HCT116 (cell line): ENCODE results near the gene FBXO24. TPM values are rescaled to one million over a fixed set of nuclear protein-coding genes. Genes with fewer than 3 reads are reported as not detected.

ENCODE experiments used
- ATAC-seq: fragments of 200-7000 bp; cut with Tn5 transposase; 2 replicates; pipeline ENCODE4 v1.9.1; 2020; ENCODE audit warnings: mild to moderate bottlenecking, moderate library complexity
- BruUV-seq: library from RNA; stranded (reverse); fragments of 400-500 nt; replicated peaks from 2 replicates; lab custom pipeline; 2021; lab: Mats Ljungman, UMichigan
- CTCF ChIA-PET: fragments of 300-600 bp; sonication (Branson Sonifier 250); formaldehyde crosslinking; loops from one replicate; lab custom pipeline; 2021; ENCODE audit warnings: antibody characterized with exemption; lab: Charles Lee
- POLR2A ChIA-PET: fragments of 300-600, 350-600 bp; sonication (Branson Sonifier 250); formaldehyde crosslinking; loops from one replicate; lab custom pipeline; 2021; ENCODE audit warnings: antibody characterized with exemption; lab: Charles Lee
- RAD21 ChIA-PET, 2 experiments: fragments of 300-600 bp; sonication (Branson Sonifier 250); formaldehyde crosslinking; loops; one replicate each; lab custom pipeline; 2023; ENCODE audit warnings: low total read pairs in 2 of 2; ENCODE audit not compliant: uncharacterized antibody in 2 of 2, unreplicated experiment in 2 of 2, low non-redundant PET in 1 of 2; lab: Charles Lee
- DNase-seq: peaks from one replicate; pipeline ENCODE4 v3.0.0-alpha.2; 2010; ENCODE audit warnings: low read depth, low spot score
- H2AFZ ChIP-seq: fragments of 200-600 bp; shearing (Covaris generic), sonication (generic); 2 replicates; pipeline ENCODE4 v1.6.1; 2017; ENCODE audit warnings: low read depth, mixed run types, mixed read lengths, antibody characterized with exemption, low read length; ENCODE audit not compliant: poor library complexity, severe bottlenecking
- H3K27ac ChIP-seq: 2 replicates; pipeline ENCODE4 v1.5.1; 2012; ENCODE audit warnings: low read depth, low read length
- H3K27me3 ChIP-seq: fragments of 200-600 bp; sonication (generic); 2 replicates; pipeline ENCODE4 v1.6.1; 2016; ENCODE audit warnings: mixed run types, low read length, mixed read lengths; ENCODE audit not compliant: insufficient read depth
- H3K36me3 ChIP-seq, 2 experiments: fragments of 200-500 bp in 1 of 2; fragments of 200-600 bp in 1 of 2; sonication (Bioruptor generic) in 1 of 2; sonication (generic) in 1 of 2; 2 replicates each; pipeline versions ENCODE4 v1.5.1 to v1.6.1; 2014 to 2016; ENCODE audit warnings: low read length in 2 of 2, inconsistent platforms in 1 of 2, mixed read lengths in 1 of 2, mixed run types in 1 of 2; ENCODE audit not compliant: insufficient read depth in 2 of 2, control insufficient read depth in 1 of 2
- H3K4me1 ChIP-seq, 2 experiments: fragments of 200-600 bp in 1 of 2; sonication (generic) in 1 of 2; 2 replicates each; pipeline versions ENCODE4 v1.5.1 to v1.6.1; 2012 to 2017; ENCODE audit warnings: low read length in 2 of 2, inconsistent platforms in 1 of 2, mild to moderate bottlenecking in 1 of 2, mixed read lengths in 1 of 2, mixed run types in 1 of 2, moderate library complexity in 1 of 2; ENCODE audit not compliant: insufficient read depth in 2 of 2, control insufficient read depth in 1 of 2
- H3K4me2 ChIP-seq: fragments of 200-600 bp; sonication (generic); 2 replicates; pipeline ENCODE4 v1.6.1; 2017; ENCODE audit warnings: mixed run types, low read length, mixed read lengths
- H3K4me3 ChIP-seq, 2 experiments: fragments of 200-600 bp in 1 of 2; sonication (generic) in 1 of 2; replicated peaks in 1 of 2; 2 replicates each; pipeline ENCODE4 v1.5.1; 2011 to 2016; ENCODE audit warnings: low read length in 2 of 2, control low read depth in 1 of 2, low read depth in 1 of 2, mild to moderate bottlenecking in 1 of 2, mixed read lengths in 1 of 2, mixed run types in 1 of 2
- H3K79me2 ChIP-seq: fragments of 200-600 bp; sonication (generic); 2 replicates; pipeline ENCODE4 v1.6.1; 2017; ENCODE audit warnings: mild to moderate bottlenecking, mixed run types, low read length, moderate library complexity, mixed read lengths; ENCODE audit not compliant: insufficient read depth
- H3K9ac ChIP-seq: fragments of 200-600 bp; sonication (generic); 2 replicates; pipeline ENCODE4 v1.6.1; 2016; ENCODE audit warnings: low read length, mixed read lengths
- H3K9me2 ChIP-seq: fragments of 200-600 bp; sonication (generic), shearing (Covaris generic); 2 replicates; pipeline ENCODE4 v1.6.1; 2017; ENCODE audit warnings: mixed run types, mild to moderate bottlenecking, moderate library complexity; ENCODE audit not compliant: insufficient read depth
- H3K9me3 ChIP-seq, 2 experiments: fragments of 200-500 bp in 1 of 2; fragments of 200-600 bp in 1 of 2; sonication (Bioruptor generic) in 1 of 2; sonication (generic) in 1 of 2; 2 replicates each; pipeline ENCODE4 v1.6.1; 2014 to 2017; ENCODE audit warnings: low read length in 2 of 2, mixed read lengths in 2 of 2, inconsistent platforms in 1 of 2, low read depth in 1 of 2, mild to moderate bottlenecking in 1 of 2, mixed run types in 1 of 2, moderate library complexity in 1 of 2; ENCODE audit not compliant: control insufficient read depth in 1 of 2, insufficient read depth in 1 of 2
- H4K20me1 ChIP-seq: fragments of 200-600 bp; sonication (generic), shearing (Covaris generic); 2 replicates; pipeline ENCODE4 v1.6.1; 2017; ENCODE audit warnings: mixed run types, mild to moderate bottlenecking, moderate library complexity; ENCODE audit not compliant: insufficient read depth
- CEBPB ChIP-seq: IDR thresholded peaks from 2 replicates; pipeline ENCODE4 v1.6.1; 2012; ENCODE audit warnings: low read depth
- CTCF ChIP-seq, 3 experiments: fragments of 200-600 bp in 1 of 3; sonication (generic) in 1 of 3; IDR thresholded peaks in 2 of 3; conservative IDR thresholded peaks in 1 of 3; 2 replicates each; pipeline ENCODE4 v1.5.1; 2012 to 2017; ENCODE audit warnings: low read depth in 2 of 3, low read length in 2 of 3, antibody characterized with exemption in 1 of 3, borderline replicate concordance in 1 of 3, control low read depth in 1 of 3, mild to moderate bottlenecking in 1 of 3, mixed read lengths in 1 of 3, mixed run types in 1 of 3, moderate library complexity in 1 of 3; ENCODE audit not compliant: insufficient read depth in 1 of 3
- EGR1 ChIP-seq: IDR thresholded peaks from 2 replicates; pipeline ENCODE4 v1.6.1; 2012; ENCODE audit warnings: low read depth
- ELF1 ChIP-seq: IDR thresholded peaks from 2 replicates; pipeline ENCODE4 v1.6.1; 2012; ENCODE audit warnings: low read depth, borderline replicate concordance
- EZH2 ChIP-seq: fragments of 200-600 bp; sonication (generic); IDR thresholded peaks from 2 replicates; pipeline ENCODE4 v1.6.1; 2017; ENCODE audit warnings: antibody characterized with exemption, mixed run types
- EZH2phosphoT487 ChIP-seq: fragments of 200-600 bp; IDR thresholded peaks from 2 replicates; pipeline ENCODE4 v1.6.1; 2018; ENCODE audit warnings: antibody characterized with exemption, borderline replicate concordance
- FOSL1 ChIP-seq: IDR thresholded peaks from 2 replicates; pipeline ENCODE4 v1.6.1; 2012; ENCODE audit warnings: low read depth
- MAX ChIP-seq: IDR thresholded peaks from 2 replicates; pipeline ENCODE4 v1.6.1; 2012
- POLR2A ChIP-seq: IDR thresholded peaks from 2 replicates; pipeline ENCODE4 v1.7.0; 2011; ENCODE audit warnings: borderline replicate concordance; ENCODE audit not compliant: insufficient read depth, insufficient read length; ENCODE audit errors: extremely low read depth
- POLR2AphosphoS5 ChIP-seq: IDR thresholded peaks from 2 replicates; pipeline ENCODE4 v1.6.1; 2011; ENCODE audit warnings: mild to moderate bottlenecking, low read depth, low read length, moderate library complexity
- RAD21 ChIP-seq: IDR thresholded peaks from 2 replicates; pipeline ENCODE4 v1.6.1; 2012; ENCODE audit warnings: low read depth, mild to moderate bottlenecking
- REST ChIP-seq: IDR thresholded peaks from 2 replicates; pipeline ENCODE4 v1.6.1; 2012; ENCODE audit warnings: low read depth
- SIN3A ChIP-seq: IDR thresholded peaks from 2 replicates; pipeline ENCODE4 v1.6.1; 2012; ENCODE audit warnings: low read depth
- SP1 ChIP-seq: IDR thresholded peaks from 2 replicates; pipeline ENCODE4 v1.6.1; 2012; ENCODE audit warnings: low read depth
- SRF ChIP-seq: IDR thresholded peaks from 2 replicates; pipeline ENCODE4 v1.6.1; 2012; ENCODE audit warnings: low read depth
- TCF7L2 ChIP-seq: IDR thresholded peaks from 2 replicates; pipeline ENCODE4 v1.7.0; 2011; ENCODE audit warnings: borderline replicate concordance, inconsistent platforms; ENCODE audit not compliant: insufficient read depth, insufficient read length; ENCODE audit errors: extremely low read depth
- ZFX ChIP-seq: fragments of 450-650 bp; IDR thresholded peaks from 2 replicates; pipeline ENCODE4 v1.6.1; 2017
- ZNF274 ChIP-seq: fragments of 200-500 bp; sonication (Bioruptor generic); IDR thresholded peaks from 2 replicates; pipeline ENCODE4 v1.6.1; 2014; ENCODE audit warnings: mild to moderate bottlenecking, low read depth, low read length, inconsistent platforms
- intact Hi-C: fragments of 100-400 bp; cut with micrococcal nuclease; formaldehyde crosslinking; loops from 2 replicates; pipeline ENCODE4 v1.10.0; 2022
- total RNA-seq: library from RNA; stranded (reverse); gene quantifications from one replicate; pipeline ENCODE4 v1.2.1, GENCODE V29; 2021; ENCODE audit not compliant: unreplicated experiment

Gene FBXO24
- total RNA-seq, 1 experiment from 2014 or later = 2.1 TPM

GRCh38 chr7:100582650-100583049 is 3.5 kb upstream of the FBXO24 start:
- Histone ChIP-seq H2AFZ (no peak overlapping the region), H3K4me2 (no peak overlapping the region), H3K79me2 (peaks cover 11% of the 10 kb centered on the region; the same call in 1 of the 2 replicates), H3K9ac (no peak overlapping the region), H3K27me3 (no peaks in the 10 kb centered on the region), H3K4me1 (peaks cover 2 to 22% of the 10 kb centered on the region in 2 experiments; a peak in 2 of 4 replicates), H3K36me3 (peaks cover 8 to 9% of the 10 kb centered on the region in 2 experiments; a peak in 3 of 4 replicates), H3K9me2 (no peaks in the 10 kb centered on the region), H3K4me3 (no peak overlapping the region), H4K20me1 (no peaks in the 10 kb centered on the region), H3K27ac (no peak overlapping the region), H3K9me3 (no peaks in the 10 kb centered on the region)
- ChIA-PET RAD21 (no interaction called here), POLR2A (no interaction called here), CTCF (no interaction called here)
- ATAC-seq = no peak
- TF ChIP-seq REST (no peak), ZFX (no peak), CTCF (IDR thresholded peaks at IDR 0.05 in 2 of 3, conservative IDR thresholded peaks at IDR 0.05 in 1 of 3; ENCODE audit: borderline replicate concordance in 1 of 3, insufficient read depth in 1 of 3, low read depth in 2 of 3, low read length in 2 of 3) (no peak), ELF1 (no peak), FOSL1 (no peak), POLR2AphosphoS5 (no peak), EGR1 (no peak), SIN3A (no peak), TCF7L2 (no peak), SP1 (no peak), EZH2phosphoT487 (no peak), EZH2 (no peak), RAD21 (no peak), CEBPB (no peak), POLR2A (no peak), MAX (no peak), SRF (no peak), ZNF274 (no peak)
- no TSS peak for BruUV-seq
- intact Hi-C loops = no loop called here
- DNase-seq = no peak
